GM21529 (cell line): ENCODE data around the gene MRPL37.

Experiments
- ATAC-seq: cut with Tn5 transposase; IDR thresholded peaks from one replicate; pipeline ENCODE4 v1.9.1; 2021; ENCODE audit not compliant: unreplicated experiment

The MRPL37 gene

GRCh38 chr1:54238353-54239034 is 38.5 kb downstream of the MRPL37 start:
- no peak for ATAC-seq

GRCh38 chr1:54239035-54239383 is 39.0 kb downstream of the MRPL37 start:
- ATAC-seq = no peak

GRCh38 chr1:54239631-54240031 is 39.7 kb downstream of the MRPL37 start:
- ATAC-seq = no peak

GRCh38 chr1:54240741-54241335 is 40.9 kb downstream of the MRPL37 start:
- no peak for ATAC-seq

GRCh38 chr1:54241364-54241763 is 41.4 kb downstream of the MRPL37 start:
- ATAC-seq = no peak

- no peak for ATAC-seq
Measured at GRCh38 chr1:54243022-54243421, 43.1 kb downstream of the MRPL37 start.

GRCh38 chr1:54244655-54245054 is 44.7 kb downstream of the MRPL37 start:
- no peak for ATAC-seq

- ATAC-seq = no peak
Measured at GRCh38 chr1:54245501-54245900, 45.5 kb downstream of the MRPL37 start.

- no peak for ATAC-seq
Measured at GRCh38 chr1:54246116-54246721, 46.3 kb downstream of the MRPL37 start.

- ATAC-seq = no peak
Measured at GRCh38 chr1:54247863-54248515, 48.0 kb downstream of the MRPL37 start.

- ATAC-seq = no peak
Measured at GRCh38 chr1:54248966-54249365, 49.0 kb downstream of the MRPL37 start.

- ATAC-seq = no peak
Measured at GRCh38 chr1:54249819-54250435, 50.0 kb downstream of the MRPL37 start.

GRCh38 chr1:54250670-54251069 is 50.7 kb downstream of the MRPL37 start:
- no peak for ATAC-seq

GRCh38 chr1:54252371-54252936 is 52.5 kb downstream of the MRPL37 start:
- ATAC-seq = no peak

GRCh38 chr1:54253480-54253879 is 53.5 kb downstream of the MRPL37 start:
- ATAC-seq = no peak

GRCh38 chr1:54254055-54254454 is 54.1 kb downstream of the MRPL37 start:
- no peak for ATAC-seq

- ATAC-seq = no peak
Measured at GRCh38 chr1:54255026-54255702, 55.2 kb downstream of the MRPL37 start.

GRCh38 chr1:54256522-54257345 is 56.8 kb downstream of the MRPL37 start:
- no peak for ATAC-seq

GRCh38 chr1:54257346-54257620 is 57.3 kb downstream of the MRPL37 start:
- no peak for ATAC-seq

- no peak for ATAC-seq
Measured at GRCh38 chr1:54257876-54258275, 57.9 kb downstream of the MRPL37 start.
